Breast epithelium (tissue), 3 donors: ENCODE data around the gene CUL2.

Experiments
- POLR2A ChIP-seq: fragments of 450-650 bp; IDR thresholded peaks from one replicate; pipeline ENCODE4 v1.6.1; 2016; ENCODE audit warnings: antibody characterized with exemption, mild to moderate bottlenecking, moderate library complexity
- POLR2AphosphoS5 ChIP-seq, 3 donors: sonication (generic); formaldehyde crosslinking; IDR thresholded peaks; one replicate each; pipeline ENCODE4 v1.6.1; 2017; ENCODE audit warnings: antibody characterized with exemption in 3 of 3
- TF ChIP-seq, protein P1 (sequence below), 3 donors: fragments of 450-650 bp; IDR thresholded peaks; one replicate each; pipeline ENCODE4 v1.5.1; 2016 to 2017; ENCODE audit warnings: antibody characterized with exemption in 3 of 3, mild to moderate bottlenecking in 3 of 3, moderate library complexity in 3 of 3

DNA sequence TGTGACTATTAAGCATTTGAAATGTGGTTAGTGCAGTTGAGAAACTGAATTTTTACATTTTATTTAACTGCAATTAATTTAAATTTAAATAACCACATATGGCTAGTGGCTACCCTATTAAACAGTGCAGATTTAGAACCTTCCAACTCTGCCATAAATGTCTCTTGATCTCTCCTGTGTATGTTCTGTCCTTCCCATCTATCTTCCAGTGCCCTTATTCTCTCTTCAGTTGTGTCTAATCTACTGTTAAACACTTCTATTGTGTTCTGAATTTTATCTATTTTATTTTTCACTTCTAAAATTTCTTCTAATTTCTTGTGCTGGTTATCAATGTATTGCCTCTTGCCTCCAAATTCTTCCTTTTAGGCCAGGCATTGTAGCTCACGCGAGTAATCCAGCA lies 105.0 kb downstream of the CUL2 start:
- TF ChIP-seq POLR2A (no peak), POLR2AphosphoS5 (IDR thresholded peaks at IDR 0.05) (no peak)
- TF ChIP-seq, protein P1, sequence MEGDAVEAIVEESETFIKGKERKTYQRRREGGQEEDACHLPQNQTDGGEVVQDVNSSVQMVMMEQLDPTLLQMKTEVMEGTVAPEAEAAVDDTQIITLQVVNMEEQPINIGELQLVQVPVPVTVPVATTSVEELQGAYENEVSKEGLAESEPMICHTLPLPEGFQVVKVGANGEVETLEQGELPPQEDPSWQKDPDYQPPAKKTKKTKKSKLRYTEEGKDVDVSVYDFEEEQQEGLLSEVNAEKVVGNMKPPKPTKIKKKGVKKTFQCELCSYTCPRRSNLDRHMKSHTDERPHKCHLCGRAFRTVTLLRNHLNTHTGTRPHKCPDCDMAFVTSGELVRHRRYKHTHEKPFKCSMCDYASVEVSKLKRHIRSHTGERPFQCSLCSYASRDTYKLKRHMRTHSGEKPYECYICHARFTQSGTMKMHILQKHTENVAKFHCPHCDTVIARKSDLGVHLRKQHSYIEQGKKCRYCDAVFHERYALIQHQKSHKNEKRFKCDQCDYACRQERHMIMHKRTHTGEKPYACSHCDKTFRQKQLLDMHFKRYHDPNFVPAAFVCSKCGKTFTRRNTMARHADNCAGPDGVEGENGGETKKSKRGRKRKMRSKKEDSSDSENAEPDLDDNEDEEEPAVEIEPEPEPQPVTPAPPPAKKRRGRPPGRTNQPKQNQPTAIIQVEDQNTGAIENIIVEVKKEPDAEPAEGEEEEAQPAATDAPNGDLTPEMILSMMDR (IDR thresholded peaks at IDR 0.05): no peak
